Dendritic cell treated with granulocyte-macrophage colony-stimulating factor and Interleukin-4, amounts not matched to agents 40 ng/mL and 50 ng/mL, for 4 days (primary cell): Measurements from ENCODE around the gene MAPK8IP1.
A peak's percentile ranks its signal among the peaks of the same experiment; 100 is the strongest.

Source experiments
- H3K27ac Mint-ChIP-seq: one replicate; pipeline ENCODE4 v1.8.0; 2022; ENCODE audit warnings: mild to moderate bottlenecking, mixed read lengths
- H3K27me3 Mint-ChIP-seq: one replicate; pipeline ENCODE4 v1.8.0; 2022; ENCODE audit warnings: mild to moderate bottlenecking, mixed read lengths
- H3K36me3 Mint-ChIP-seq: one replicate; pipeline ENCODE4 v1.8.0; 2022; ENCODE audit warnings: low read depth, mixed read lengths
- H3K4me1 Mint-ChIP-seq: one replicate; pipeline ENCODE4 v1.8.0; 2022; ENCODE audit warnings: low read depth, mixed read lengths
- H3K4me3 Mint-ChIP-seq: one replicate; pipeline ENCODE4 v1.8.0; 2022; ENCODE audit warnings: mild to moderate bottlenecking, moderate library complexity, mixed read lengths
- H3K9me3 Mint-ChIP-seq: one replicate; pipeline ENCODE4 v1.8.0; 2022; ENCODE audit warnings: mixed read lengths
- intact Hi-C: fragments of 100-400 bp; cut with micrococcal nuclease; formaldehyde crosslinking; loops from one replicate; pipeline ENCODE4 v1.15.0; 2022

MAPK8IP1 gene

DNA sequence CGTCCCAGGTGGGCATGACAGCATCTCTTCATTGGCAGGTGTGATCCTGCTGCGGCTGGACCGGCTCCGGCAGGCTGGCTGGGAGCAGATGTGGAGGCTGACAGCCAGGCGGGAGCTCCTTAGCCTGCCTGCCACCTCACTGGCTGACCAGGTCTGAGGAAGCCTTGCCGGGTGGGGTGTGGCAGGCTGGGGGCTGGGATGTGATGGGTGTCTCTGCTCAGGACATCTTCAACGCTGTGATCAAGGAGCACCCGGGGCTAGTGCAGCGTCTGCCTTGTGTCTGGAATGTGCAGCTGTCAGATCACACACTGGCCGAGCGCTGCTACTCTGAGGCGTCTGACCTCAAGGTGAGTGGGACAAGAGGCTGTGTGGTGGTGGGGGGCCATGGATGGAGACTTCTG lies 40.5 kb downstream of the MAPK8IP1 start:
- Mint-ChIP-seq H3K27ac (no peak overlapping the region), H3K36me3 (peaks cover 8% of the 10 kb centered on the region), H3K9me3 (no peaks in the 10 kb centered on the region), H3K27me3 (peaks cover 46% of the 10 kb centered on the region), H3K4me1 (peaks cover 22% of the 10 kb centered on the region), H3K4me3 (no peak overlapping the region)
- intact Hi-C loops = no loop called here

DNA sequence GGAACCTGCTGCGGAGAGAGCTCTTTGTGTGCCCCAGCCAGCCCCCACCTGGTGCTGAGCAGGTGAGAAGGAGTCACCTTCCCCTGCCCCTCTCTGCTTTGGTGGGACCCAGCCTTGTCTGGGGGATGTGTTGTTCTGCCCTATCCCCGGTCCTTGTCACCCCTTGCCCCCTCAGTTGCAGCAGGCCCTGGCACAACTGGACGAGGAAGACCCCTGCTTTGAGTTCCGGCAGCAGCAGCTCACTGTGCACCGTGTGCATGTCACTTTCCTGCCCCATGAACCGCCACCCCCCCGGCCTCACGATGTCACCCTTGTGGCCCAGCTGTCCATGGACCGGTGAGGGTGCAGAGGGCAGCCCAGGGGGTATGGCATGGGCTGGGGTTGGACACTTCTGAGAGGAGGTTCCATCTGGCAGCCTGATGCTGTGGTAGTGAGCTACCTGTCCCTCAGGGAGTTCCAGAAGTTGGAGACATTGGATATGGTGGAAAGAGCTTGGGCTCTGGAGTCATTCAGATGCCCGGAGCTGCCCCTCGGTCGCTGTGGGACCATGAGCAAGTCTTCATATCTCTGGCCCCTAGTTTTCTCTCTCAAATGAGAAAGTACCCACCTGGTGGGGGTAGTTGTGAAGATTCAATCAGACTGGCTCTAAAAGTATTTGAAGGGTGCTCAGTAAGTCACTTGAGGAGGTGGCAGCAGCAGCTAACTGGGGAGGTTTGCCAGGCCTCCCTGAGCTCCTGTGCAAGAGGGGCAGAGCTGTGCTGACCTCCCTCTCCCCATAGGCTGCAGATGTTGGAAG lies 41.3 kb downstream of the MAPK8IP1 start:
- peaks cover 45% of the 10 kb centered on the region for H3K27me3 Mint-ChIP-seq
- intact Hi-C loops = no loop called here
- H3K4me1 Mint-ChIP-seq = peaks cover 29% of the 10 kb centered on the region
- no peak overlapping the region for H3K27ac Mint-ChIP-seq
- no peaks in the 10 kb centered on the region for H3K9me3 Mint-ChIP-seq
- no peak overlapping the region for H3K4me3 Mint-ChIP-seq
- peaks cover 16% of the 10 kb centered on the region for H3K36me3 Mint-ChIP-seq

DNA sequence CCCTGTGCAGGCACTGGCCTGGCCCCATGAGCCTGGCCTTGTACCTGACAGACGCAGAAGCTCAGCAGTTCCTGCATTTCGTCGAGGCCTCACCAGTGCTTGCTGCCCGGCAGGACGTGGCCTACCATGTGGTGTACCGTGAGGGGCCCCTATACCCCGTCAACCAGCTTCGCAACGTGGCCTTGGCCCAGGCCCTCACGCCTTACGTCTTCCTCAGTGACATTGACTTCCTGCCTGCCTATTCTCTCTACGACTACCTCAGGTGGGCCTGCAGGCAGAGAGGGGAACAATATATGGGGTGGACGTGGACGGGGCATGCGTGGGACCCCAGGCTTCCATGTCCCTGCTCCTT lies 41.9 kb downstream of the MAPK8IP1 start:
- Mint-ChIP-seq H3K36me3 (peaks cover 21% of the 10 kb centered on the region), H3K4me1 (peaks cover 35% of the 10 kb centered on the region), H3K9me3 (no peaks in the 10 kb centered on the region), H3K27ac (no peak overlapping the region), H3K27me3 (peaks cover 44% of the 10 kb centered on the region), H3K4me3 (no peak overlapping the region)
- intact Hi-C loops = no loop called here

GRCh38 chr11:45927684-45928413 lies 42.4 kb downstream of the MAPK8IP1 start:
- Mint-ChIP-seq H3K4me3 (no peak overlapping the region), H3K27ac (no peak overlapping the region), H3K27me3 (peaks cover 44% of the 10 kb centered on the region), H3K4me1 (peaks cover 39% of the 10 kb centered on the region), H3K9me3 (no peaks in the 10 kb centered on the region), H3K36me3 (peaks cover 23% of the 10 kb centered on the region)
- intact Hi-C loops = no loop called here

DNA sequence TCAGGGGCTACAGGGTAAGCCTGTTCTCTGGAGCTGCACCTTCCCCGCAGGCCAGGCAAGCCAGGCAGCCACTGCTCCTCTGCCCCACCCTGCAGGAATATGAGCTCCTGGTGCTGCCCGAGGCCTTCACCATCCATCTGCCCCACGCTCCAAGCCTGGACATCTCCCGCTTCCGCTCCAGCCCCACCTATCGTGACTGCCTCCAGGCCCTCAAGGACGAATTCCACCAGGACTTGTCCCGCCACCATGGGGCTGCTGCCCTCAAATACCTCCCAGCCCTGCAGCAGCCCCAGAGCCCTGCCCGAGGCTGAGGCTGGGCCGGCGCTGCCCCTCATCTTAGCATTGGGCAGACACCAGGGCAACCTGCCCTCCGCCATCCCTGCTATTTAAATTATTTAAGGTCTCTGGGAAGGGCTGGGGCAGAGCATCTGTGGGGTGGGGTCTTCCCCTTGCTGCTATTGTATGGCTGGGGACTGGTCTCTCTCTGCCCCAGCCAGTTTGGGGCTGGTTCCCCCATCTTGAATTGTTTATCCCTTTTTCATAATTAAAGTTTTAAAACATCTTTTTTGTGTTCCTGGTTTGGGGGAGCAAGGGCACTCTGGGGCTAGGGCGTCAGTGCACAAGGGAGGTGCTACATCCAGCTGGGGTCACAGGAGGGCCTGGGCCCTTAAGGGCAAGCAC lies 43.2 kb downstream of the MAPK8IP1 start:
- Mint-ChIP-seq H3K36me3 (peaks cover 26% of the 10 kb centered on the region), H3K27ac (no peak overlapping the region), H3K4me1 (peaks cover 42% of the 10 kb centered on the region), H3K4me3 (no peak overlapping the region), H3K27me3 (peaks cover 39% of the 10 kb centered on the region), H3K9me3 (no peaks in the 10 kb centered on the region)
- intact Hi-C loops = loop anchor here (1.0 kb wide), 1 partner anchor 8 kb away; no protein-coding TSS in a partner anchor

- H3K9me3 Mint-ChIP-seq = no peaks in the 10 kb centered on the region
- H3K4me1 Mint-ChIP-seq = peaks cover 51% of the 10 kb centered on the region
- no peak overlapping the region for H3K4me3 Mint-ChIP-seq
- H3K27me3 Mint-ChIP-seq = peaks cover 32% of the 10 kb centered on the region
- H3K27ac Mint-ChIP-seq = peak overlapping the region; percentile 58
- intact Hi-C loops = loop anchor here (1.0 to 10.0 kb wide), 2 partner anchors 9 to 45 kb away; partner anchors contain the start of gene MAPK8IP1
- peaks cover 34% of the 10 kb centered on the region for H3K36me3 Mint-ChIP-seq
These were observed 44.1 kb downstream of the MAPK8IP1 start for GRCh38 chr11:45929486-45930030.

- intact Hi-C loops = loop anchor here (10.0 kb wide), 1 partner anchor 45 kb away; the partner anchor contains the start of gene MAPK8IP1
- Mint-ChIP-seq H3K9me3 (no peaks in the 10 kb centered on the region), H3K36me3 (peaks cover 41% of the 10 kb centered on the region), H3K27ac (peak overlapping the region; percentile 58), H3K27me3 (peaks cover 28% of the 10 kb centered on the region), H3K4me1 (peaks cover 57% of the 10 kb centered on the region), H3K4me3 (peak overlapping the region; percentile 22)
These were observed 44.8 kb downstream of the MAPK8IP1 start for GRCh38 chr11:45930031-45930794.

- intact Hi-C loops = loop anchor here (10.0 kb wide), 1 partner anchor 46 kb away; the partner anchor contains the start of gene MAPK8IP1
- H3K36me3 Mint-ChIP-seq = peaks cover 42% of the 10 kb centered on the region
- no peak overlapping the region for H3K4me3 Mint-ChIP-seq
- peaks cover 65% of the 10 kb centered on the region for H3K4me1 Mint-ChIP-seq
- H3K27ac Mint-ChIP-seq = no peak overlapping the region
- no peaks in the 10 kb centered on the region for H3K9me3 Mint-ChIP-seq
- H3K27me3 Mint-ChIP-seq = peaks cover 26% of the 10 kb centered on the region
These were observed 45.6 kb downstream of the MAPK8IP1 start for GRCh38 chr11:45930951-45931570.

DNA sequence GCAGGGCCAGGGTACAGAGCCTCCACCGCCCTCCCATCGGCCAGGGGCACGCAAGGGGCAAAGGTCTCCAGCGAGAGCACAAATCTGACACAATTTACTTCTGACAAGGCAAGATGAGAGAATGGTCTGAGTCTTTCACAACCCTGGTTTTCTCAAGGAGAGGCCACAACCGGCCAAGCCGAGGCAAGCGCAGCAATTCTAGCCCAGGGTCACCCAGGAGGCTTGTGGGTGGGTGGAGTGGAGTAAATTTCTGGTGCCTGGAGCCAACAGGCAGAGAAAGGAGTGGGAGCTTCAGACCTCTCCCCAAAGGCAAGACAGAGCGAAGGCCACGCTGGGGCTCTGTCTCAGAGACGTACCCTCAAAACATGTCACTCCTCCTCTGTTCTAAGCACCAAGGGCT lies 46.3 kb downstream of the MAPK8IP1 start:
- no peak overlapping the region for H3K4me3 Mint-ChIP-seq
- H3K9me3 Mint-ChIP-seq = no peaks in the 10 kb centered on the region
- intact Hi-C loops = loop anchor here (10.0 kb wide), 1 partner anchor 47 kb away; the partner anchor contains the start of gene MAPK8IP1
- H3K27ac Mint-ChIP-seq = no peak overlapping the region
- H3K27me3 Mint-ChIP-seq = peaks cover 21% of the 10 kb centered on the region
- H3K36me3 Mint-ChIP-seq = peaks cover 46% of the 10 kb centered on the region
- H3K4me1 Mint-ChIP-seq = peaks cover 68% of the 10 kb centered on the region

DNA sequence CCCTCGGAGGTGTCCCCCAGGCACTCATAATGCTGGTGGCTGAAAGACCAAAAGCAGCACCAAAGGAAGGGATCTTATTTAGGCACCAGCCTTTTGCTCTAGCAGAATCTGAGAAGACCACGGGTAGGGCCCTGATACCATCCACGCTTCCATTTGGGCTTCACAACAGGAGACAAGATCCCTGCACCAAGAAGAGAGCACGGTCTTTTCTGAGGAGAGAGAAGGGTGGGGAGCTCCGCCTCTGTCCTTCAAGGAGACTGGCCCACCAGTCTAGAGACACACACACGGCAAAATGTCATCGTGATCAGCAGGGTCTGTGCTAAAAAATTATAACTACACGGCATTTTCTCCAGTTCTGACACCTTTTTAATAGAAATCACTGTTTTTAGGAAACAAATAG lies 46.8 kb downstream of the MAPK8IP1 start:
- Mint-ChIP-seq H3K27ac (no peak overlapping the region), H3K9me3 (no peaks in the 10 kb centered on the region), H3K36me3 (peaks cover 51% of the 10 kb centered on the region), H3K4me1 (peaks cover 71% of the 10 kb centered on the region), H3K4me3 (no peak overlapping the region), H3K27me3 (peaks cover 21% of the 10 kb centered on the region)
- intact Hi-C loops = loop anchor here (10.0 kb wide), 1 partner anchor 47 kb away; the partner anchor contains the start of gene MAPK8IP1

DNA sequence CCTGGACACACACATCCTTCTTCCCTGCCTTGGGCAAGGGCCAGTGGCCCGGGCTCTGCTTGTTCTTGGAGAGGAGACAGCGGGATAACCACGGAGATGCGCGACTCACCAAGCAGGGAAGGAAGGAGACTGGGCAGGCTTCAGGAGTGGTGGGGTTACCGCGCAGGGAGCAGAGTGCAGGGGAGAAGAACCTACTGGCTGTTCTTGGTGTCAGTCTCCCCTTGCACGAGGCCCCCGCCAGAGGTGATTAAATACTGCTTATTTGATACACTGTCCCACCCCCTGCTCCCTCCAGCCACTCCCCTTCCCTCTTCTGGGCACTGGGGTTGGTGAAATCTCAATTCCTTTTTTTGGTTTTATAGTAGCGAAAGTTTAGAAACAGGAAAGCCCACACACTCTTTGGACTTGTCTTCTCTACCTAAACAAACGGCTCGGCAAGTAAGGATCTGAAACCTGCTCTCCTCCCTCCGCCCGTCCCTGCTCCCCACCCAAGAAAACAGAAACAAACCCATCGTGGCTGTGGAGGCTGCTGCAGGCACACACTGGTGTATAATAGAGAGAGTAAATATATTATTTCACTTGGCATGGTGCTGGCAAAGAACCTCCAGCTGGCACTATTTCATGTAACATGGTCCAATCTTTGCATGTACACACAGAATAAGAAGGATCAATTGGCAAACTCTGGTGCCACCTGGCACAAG lies 47.8 kb downstream of the MAPK8IP1 start:
- peaks cover 71% of the 10 kb centered on the region for H3K4me1 Mint-ChIP-seq
- no peak overlapping the region for H3K27ac Mint-ChIP-seq
- intact Hi-C loops = loop anchor here (10.0 kb wide), 1 partner anchor 48 kb away; the partner anchor contains the start of gene MAPK8IP1
- no peaks in the 10 kb centered on the region for H3K9me3 Mint-ChIP-seq
- H3K27me3 Mint-ChIP-seq = peaks cover 21% of the 10 kb centered on the region
- H3K36me3 Mint-ChIP-seq = peaks cover 62% of the 10 kb centered on the region
- H3K4me3 Mint-ChIP-seq = peak overlapping the region; percentile 52

- Mint-ChIP-seq H3K4me1 (peaks cover 71% of the 10 kb centered on the region), H3K4me3 (peak overlapping the region; percentile 52), H3K36me3 (peaks cover 68% of the 10 kb centered on the region), H3K27ac (no peak overlapping the region), H3K27me3 (peaks cover 19% of the 10 kb centered on the region), H3K9me3 (no peaks in the 10 kb centered on the region)
- intact Hi-C loops = loop anchor here (10.0 kb wide), 1 partner anchor 49 kb away; the partner anchor contains the start of gene MAPK8IP1
These were observed 48.6 kb downstream of the MAPK8IP1 start for GRCh38 chr11:45933846-45934579.
